Stimulated activated naive CD8-positive, alpha-beta T cell treated with anti-CD3 and anti-CD28 coated beads, Interleukin-15, Interleukin-2, amounts not matched to agents 100 ng/mL and 50 ng/mL, for 24 hours (primary cell): ENCODE data around the gene CHRNB2.

Source experiments
- H3K27ac Mint-ChIP-seq: one replicate; pipeline ENCODE4 v1.8.0; 2021; ENCODE audit warnings: mild to moderate bottlenecking, mixed read lengths
- H3K27me3 Mint-ChIP-seq: one replicate; pipeline ENCODE4 v1.8.0; 2021; ENCODE audit warnings: mixed read lengths
- H3K36me3 Mint-ChIP-seq: one replicate; pipeline ENCODE4 v1.8.0; 2021; ENCODE audit warnings: low read depth, mixed read lengths
- H3K4me1 Mint-ChIP-seq: one replicate; pipeline ENCODE4 v1.8.0; 2021; ENCODE audit warnings: low read depth, mixed read lengths
- H3K4me3 Mint-ChIP-seq: one replicate; pipeline ENCODE4 v1.8.0; 2021; ENCODE audit warnings: mild to moderate bottlenecking, mixed read lengths
- H3K9me3 Mint-ChIP-seq: one replicate; pipeline ENCODE4 v1.8.0; 2021; ENCODE audit warnings: mixed read lengths

The CHRNB2 gene

GRCh38 chr1:154623358-154623757 is 55.8 kb downstream of the CHRNB2 start:
- Mint-ChIP-seq H3K4me1 (peaks cover 69% of the 10 kb centered on the region), H3K9me3 (no peaks in the 10 kb centered on the region), H3K36me3 (peaks cover 45% of the 10 kb centered on the region), H3K27ac (peak overlapping the region; percentile 23), H3K27me3 (no peaks in the 10 kb centered on the region), H3K4me3 (no peak overlapping the region)

GRCh38 chr1:154624746-154625643 is 57.4 kb downstream of the CHRNB2 start:
- no peaks in the 10 kb centered on the region for H3K27me3 Mint-ChIP-seq
- peaks cover 41% of the 10 kb centered on the region for H3K36me3 Mint-ChIP-seq
- peak overlapping the region; percentile 28 for H3K4me3 Mint-ChIP-seq
- peaks cover 67% of the 10 kb centered on the region for H3K4me1 Mint-ChIP-seq
- H3K27ac Mint-ChIP-seq = peak overlapping the region; percentile 15
- peaks cover 3% of the 10 kb centered on the region for H3K9me3 Mint-ChIP-seq

GRCh38 chr1:154626456-154627256 is 59.1 kb downstream of the CHRNB2 start:
- Mint-ChIP-seq H3K9me3 (peaks cover 5% of the 10 kb centered on the region), H3K27ac (peak overlapping the region; percentile 98), H3K36me3 (peaks cover 36% of the 10 kb centered on the region), H3K4me1 (peaks cover 59% of the 10 kb centered on the region), H3K27me3 (no peaks in the 10 kb centered on the region), H3K4me3 (peak overlapping the region; percentile 92)

- Mint-ChIP-seq H3K4me1 (peaks cover 53% of the 10 kb centered on the region), H3K27ac (peak overlapping the region; percentile 98), H3K27me3 (peaks cover 6% of the 10 kb centered on the region), H3K36me3 (peaks cover 32% of the 10 kb centered on the region), H3K4me3 (peak overlapping the region; percentile 92), H3K9me3 (peaks cover 5% of the 10 kb centered on the region)
Observed at GRCh38 chr1:154627257-154628120, 59.9 kb downstream of the CHRNB2 start.

- peaks cover 47% of the 10 kb centered on the region for H3K4me1 Mint-ChIP-seq
Observed at GRCh38 chr1:154628121-154628405, 60.5 kb downstream of the CHRNB2 start.

GRCh38 chr1:154629061-154629674 is 61.6 kb downstream of the CHRNB2 start:
- Mint-ChIP-seq H3K4me3 (peak overlapping the region; percentile 92), H3K27ac (no peak overlapping the region)

More at GRCh38 chr1:154628121-154628405, 60.5 kb downstream of the CHRNB2 start:
- peaks cover 8% of the 10 kb centered on the region for H3K27me3 Mint-ChIP-seq
- H3K4me3 Mint-ChIP-seq = peak overlapping the region; percentile 92
- H3K27ac Mint-ChIP-seq = peak overlapping the region; percentile 98
- H3K36me3 Mint-ChIP-seq = peaks cover 28% of the 10 kb centered on the region
- peaks cover 5% of the 10 kb centered on the region for H3K9me3 Mint-ChIP-seq

More at GRCh38 chr1:154629061-154629674, 61.6 kb downstream of the CHRNB2 start:
- Mint-ChIP-seq H3K36me3 (peaks cover 17% of the 10 kb centered on the region), H3K27me3 (peaks cover 13% of the 10 kb centered on the region), H3K4me1 (peaks cover 37% of the 10 kb centered on the region), H3K9me3 (peaks cover 5% of the 10 kb centered on the region)
